HepG2 (cell line): Measurements from ENCODE around the gene URM1. TPM values are rescaled to one million over a fixed set of nuclear protein-coding genes. Genes with fewer than 3 reads are reported as not detected.

Experiments used
- CBX1 ChIP-seq: IDR thresholded peaks from one replicate; pipeline ENCODE4 v1.6.1; 2016; ENCODE audit warnings: antibody characterized with exemption, low read depth
- KDM5A ChIP-seq: fragments of 200-600 bp; sonication (generic); IDR thresholded peaks from 2 replicates; pipeline ENCODE4 v1.7.0; 2018; ENCODE audit warnings: antibody characterized with exemption, mild to moderate bottlenecking, low read length, borderline replicate concordance
- KLF12 ChIP-seq: sonication (generic); formaldehyde crosslinking; IDR thresholded peaks from 2 replicates; pipeline ENCODE4 v1.4.0; 2020; ENCODE audit warnings: missing genetic modification reagents, borderline replicate concordance
- KMT2B ChIP-seq: IDR thresholded peaks from 2 replicates; pipeline ENCODE4 v1.6.1; 2016; ENCODE audit warnings: missing genetic modification reagents, missing compliant biosample characterization
- RARA ChIP-seq: IDR thresholded peaks from 2 replicates; pipeline ENCODE4 v1.6.1; 2016; ENCODE audit warnings: missing genetic modification reagents, missing compliant biosample characterization
- TGIF2 ChIP-seq: IDR thresholded peaks from 2 replicates; pipeline ENCODE4 v1.6.1; 2016; ENCODE audit warnings: control low read depth, missing compliant biosample characterization
- ZFP41 ChIP-seq: sonication (generic); formaldehyde crosslinking; IDR thresholded peaks from 2 replicates; pipeline ENCODE4 v1.4.0; 2020; ENCODE audit warnings: mild to moderate bottlenecking, missing genetic modification reagents, borderline replicate concordance
- ZNF326 ChIP-seq: sonication (generic); formaldehyde crosslinking; IDR thresholded peaks from 2 replicates; pipeline ENCODE4 v1.4.0; 2020; ENCODE audit warnings: missing genetic modification reagents, borderline replicate concordance
- ZNF331 ChIP-seq: sonication (generic); formaldehyde crosslinking; IDR thresholded peaks from 2 replicates; pipeline ENCODE4 v1.4.0; 2020; ENCODE audit warnings: missing genetic modification reagents
- ZNF589 ChIP-seq: sonication (generic); formaldehyde crosslinking; conservative IDR thresholded peaks from 2 replicates; pipeline ENCODE4 v1.8.0; 2022; ENCODE audit warnings: mild to moderate bottlenecking, moderate library complexity, missing genetic modification reagents
- polyA plus RNA-seq, 8 experiments: library from polyadenylated mRNA; depleted of rRNA in 3 of 8; stranded (reverse) in 7 of 8; unstranded in 1 of 8; fragments of >200 nt; fragmentation: Illumina TruSeq in 4 of 8; extraction: Trizol in 4 of 8; gene quantifications; 2 replicates each; pipeline versions ENCODE4 v1.2.1 to v1.2.3, GENCODE V29; 2011 to 2016; ENCODE audit warnings: low read depth in 4 of 8, missing spikeins in 1 of 8, mixed read lengths in 1 of 8; ENCODE audit not compliant: insufficient read depth in 1 of 8
- total RNA-seq, 5 experiments: library from RNA; depleted of rRNA; stranded (reverse); fragments of >200 nt; fragmentation: Illumina TruSeq; extraction: Trizol; gene quantifications; 2 replicates each; pipeline ENCODE4 v1.2.3, GENCODE V29; 2016; ENCODE audit warnings: low read depth in 1 of 5
- TF ChIP-seq, protein P1 (sequence below), 2 experiments: fragments of 450-650 bp in 1 of 2; sonication (generic) in 1 of 2; formaldehyde crosslinking in 1 of 2; IDR thresholded peaks; 2 replicates each; pipeline versions ENCODE4 v1.6.1 to v1.8.0; 2016 to 2022; ENCODE audit warnings: antibody characterized with exemption in 1 of 2, mild to moderate bottlenecking in 1 of 2, missing genetic modification reagents in 1 of 2
- TF ChIP-seq, protein P2 (sequence below): sonication (generic); formaldehyde crosslinking; IDR thresholded peaks from 2 replicates; pipeline ENCODE4 v1.4.0; 2020; ENCODE audit warnings: mild to moderate bottlenecking, missing genetic modification reagents
- TF ChIP-seq, protein P3 (sequence below), 2 experiments: sonication (generic) in 1 of 2; formaldehyde crosslinking in 1 of 2; IDR thresholded peaks; 2 replicates each; pipeline versions ENCODE4 v1.4.0 to v1.6.1; 2018 to 2020; ENCODE audit warnings: missing genetic modification reagents in 2 of 2, borderline replicate concordance in 1 of 2, low read depth in 1 of 2, mild to moderate bottlenecking in 1 of 2, missing biosample characterization in 1 of 2

URM1 gene
- total and polyA plus RNA-seq, 2 of the 13 experiments (the other 11 are each of a cell fraction or from before 2014, with no cell fraction given) = 37.1 to 41.3 TPM

DNA sequence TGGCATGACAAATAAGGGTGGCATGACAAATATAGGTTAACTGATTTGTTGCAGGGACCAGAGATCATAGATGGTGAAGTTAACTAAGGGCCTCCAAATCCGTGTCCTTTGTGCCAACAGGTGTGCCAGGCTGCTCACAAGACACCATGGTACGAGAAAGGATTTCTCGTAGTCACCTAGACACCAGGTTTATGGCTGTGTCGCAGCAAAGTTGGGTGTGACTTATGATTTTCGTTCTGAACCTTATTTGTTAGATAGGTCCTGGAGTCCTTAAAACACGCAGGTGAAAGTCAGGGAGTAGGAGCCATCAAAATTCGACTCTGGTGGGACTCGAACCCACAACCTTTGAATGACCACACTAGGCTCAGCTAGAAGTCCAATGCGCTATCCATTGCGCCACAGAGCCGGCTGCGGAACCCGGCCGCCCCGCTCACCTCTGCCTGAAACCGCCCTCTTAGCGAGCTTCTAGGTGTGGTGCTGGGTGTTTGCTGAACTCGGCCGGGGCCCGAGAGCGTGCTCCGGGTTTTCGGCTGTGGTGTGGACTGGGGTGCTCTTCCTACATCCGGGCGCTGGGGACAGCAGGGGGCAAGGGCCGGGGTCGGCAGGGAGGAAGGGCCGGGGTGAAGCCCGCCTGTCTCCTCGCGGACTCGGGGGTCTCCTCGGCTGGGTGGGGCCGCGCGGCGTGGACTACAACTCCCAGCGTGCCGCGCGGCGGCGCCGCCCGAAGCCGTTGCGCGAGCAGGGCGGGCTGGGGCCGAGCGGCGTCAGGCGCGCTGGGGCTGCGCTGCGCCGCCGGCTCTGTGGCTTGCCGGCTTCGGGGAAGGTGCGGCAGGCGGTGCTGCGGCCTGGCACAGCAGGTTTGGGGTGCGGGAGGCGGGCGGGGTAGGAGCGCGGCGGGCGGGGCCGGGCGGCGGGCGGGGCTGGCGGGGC is 31.1 kb upstream of the URM1 start, which contains the start of gene SLC27A4 (continued):
- TF ChIP-seq, protein P1, sequence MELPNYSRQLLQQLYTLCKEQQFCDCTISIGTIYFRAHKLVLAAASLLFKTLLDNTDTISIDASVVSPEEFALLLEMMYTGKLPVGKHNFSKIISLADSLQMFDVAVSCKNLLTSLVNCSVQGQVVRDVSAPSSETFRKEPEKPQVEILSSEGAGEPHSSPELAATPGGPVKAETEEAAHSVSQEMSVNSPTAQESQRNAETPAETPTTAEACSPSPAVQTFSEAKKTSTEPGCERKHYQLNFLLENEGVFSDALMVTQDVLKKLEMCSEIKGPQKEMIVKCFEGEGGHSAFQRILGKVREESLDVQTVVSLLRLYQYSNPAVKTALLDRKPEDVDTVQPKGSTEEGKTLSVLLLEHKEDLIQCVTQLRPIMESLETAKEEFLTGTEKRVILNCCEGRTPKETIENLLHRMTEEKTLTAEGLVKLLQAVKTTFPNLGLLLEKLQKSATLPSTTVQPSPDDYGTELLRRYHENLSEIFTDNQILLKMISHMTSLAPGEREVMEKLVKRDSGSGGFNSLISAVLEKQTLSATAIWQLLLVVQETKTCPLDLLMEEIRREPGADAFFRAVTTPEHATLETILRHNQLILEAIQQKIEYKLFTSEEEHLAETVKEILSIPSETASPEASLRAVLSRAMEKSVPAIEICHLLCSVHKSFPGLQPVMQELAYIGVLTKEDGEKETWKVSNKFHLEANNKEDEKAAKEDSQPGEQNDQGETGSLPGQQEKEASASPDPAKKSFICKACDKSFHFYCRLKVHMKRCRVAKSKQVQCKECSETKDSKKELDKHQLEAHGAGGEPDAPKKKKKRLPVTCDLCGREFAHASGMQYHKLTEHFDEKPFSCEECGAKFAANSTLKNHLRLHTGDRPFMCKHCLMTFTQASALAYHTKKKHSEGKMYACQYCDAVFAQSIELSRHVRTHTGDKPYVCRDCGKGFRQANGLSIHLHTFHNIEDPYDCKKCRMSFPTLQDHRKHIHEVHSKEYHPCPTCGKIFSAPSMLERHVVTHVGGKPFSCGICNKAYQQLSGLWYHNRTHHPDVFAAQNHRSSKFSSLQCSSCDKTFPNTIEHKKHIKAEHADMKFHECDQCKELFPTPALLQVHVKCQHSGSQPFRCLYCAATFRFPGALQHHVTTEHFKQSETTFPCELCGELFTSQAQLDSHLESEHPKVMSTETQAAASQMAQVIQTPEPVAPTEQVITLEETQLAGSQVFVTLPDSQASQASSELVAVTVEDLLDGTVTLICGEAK (IDR thresholded peaks at IDR 0.05) = no peak
- TF ChIP-seq, protein P1 (CRISPR knock-in tag; IDR thresholded peaks at IDR 0.05) = peak; percentile 23; the same call in 1 of the 2 replicates
- TF ChIP-seq, protein P2, sequence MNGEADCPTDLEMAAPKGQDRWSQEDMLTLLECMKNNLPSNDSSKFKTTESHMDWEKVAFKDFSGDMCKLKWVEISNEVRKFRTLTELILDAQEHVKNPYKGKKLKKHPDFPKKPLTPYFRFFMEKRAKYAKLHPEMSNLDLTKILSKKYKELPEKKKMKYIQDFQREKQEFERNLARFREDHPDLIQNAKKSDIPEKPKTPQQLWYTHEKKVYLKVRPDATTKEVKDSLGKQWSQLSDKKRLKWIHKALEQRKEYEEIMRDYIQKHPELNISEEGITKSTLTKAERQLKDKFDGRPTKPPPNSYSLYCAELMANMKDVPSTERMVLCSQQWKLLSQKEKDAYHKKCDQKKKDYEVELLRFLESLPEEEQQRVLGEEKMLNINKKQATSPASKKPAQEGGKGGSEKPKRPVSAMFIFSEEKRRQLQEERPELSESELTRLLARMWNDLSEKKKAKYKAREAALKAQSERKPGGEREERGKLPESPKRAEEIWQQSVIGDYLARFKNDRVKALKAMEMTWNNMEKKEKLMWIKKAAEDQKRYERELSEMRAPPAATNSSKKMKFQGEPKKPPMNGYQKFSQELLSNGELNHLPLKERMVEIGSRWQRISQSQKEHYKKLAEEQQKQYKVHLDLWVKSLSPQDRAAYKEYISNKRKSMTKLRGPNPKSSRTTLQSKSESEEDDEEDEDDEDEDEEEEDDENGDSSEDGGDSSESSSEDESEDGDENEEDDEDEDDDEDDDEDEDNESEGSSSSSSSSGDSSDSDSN = peak; percentile 57; the same call in 1 of the 2 replicates
- TF ChIP-seq RARA (CRISPR knock-in tag) = 0 out of 2 replicates have a peak, but pooled peaks have one; percentile 7
- TF ChIP-seq KMT2B (CRISPR knock-in tag) = peak; percentile 46; the same call in 1 of the 2 replicates
- no peak; the same call in 1 of the 2 replicates for TF ChIP-seq KDM5A
- TF ChIP-seq, protein P3, sequence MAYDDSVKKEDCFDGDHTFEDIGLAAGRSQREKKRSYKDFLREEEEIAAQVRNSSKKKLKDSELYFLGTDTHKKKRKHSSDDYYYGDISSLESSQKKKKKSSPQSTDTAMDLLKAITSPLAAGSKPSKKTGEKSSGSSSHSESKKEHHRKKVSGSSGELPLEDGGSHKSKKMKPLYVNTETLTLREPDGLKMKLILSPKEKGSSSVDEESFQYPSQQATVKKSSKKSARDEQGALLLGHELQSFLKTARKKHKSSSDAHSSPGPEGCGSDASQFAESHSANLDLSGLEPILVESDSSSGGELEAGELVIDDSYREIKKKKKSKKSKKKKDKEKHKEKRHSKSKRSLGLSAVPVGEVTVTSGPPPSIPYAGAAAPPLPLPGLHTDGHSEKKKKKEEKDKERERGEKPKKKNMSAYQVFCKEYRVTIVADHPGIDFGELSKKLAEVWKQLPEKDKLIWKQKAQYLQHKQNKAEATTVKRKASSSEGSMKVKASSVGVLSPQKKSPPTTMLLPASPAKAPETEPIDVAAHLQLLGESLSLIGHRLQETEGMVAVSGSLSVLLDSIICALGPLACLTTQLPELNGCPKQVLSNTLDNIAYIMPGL (CRISPR knock-in tag; IDR thresholded peaks at IDR 0.05; ENCODE audit: borderline replicate concordance in 1 of 2, low read depth in 1 of 2) = peak; percentile 78 to 79; a peak in 2 of 4 replicates
- no peak for TF ChIP-seq ZNF326 (CRISPR knock-in tag)
- TF ChIP-seq KLF12 (CRISPR knock-in tag) = peak; percentile 83; the same call in 1 of the 2 replicates
- TF ChIP-seq CBX1 = peak; percentile 21
- TF ChIP-seq TGIF2 (CRISPR knock-in tag) = peak; percentile 46; the same call in 1 of the 2 replicates
- 0 out of 2 replicates have a peak, but pooled peaks have one; percentile 35 for TF ChIP-seq ZFP41 (CRISPR knock-in tag)
- TF ChIP-seq ZNF331 (CRISPR knock-in tag) = peak; percentile 82; the same call in 1 of the 2 replicates
- peak; percentile 66; the same call in 1 of the 2 replicates for TF ChIP-seq ZNF589
